ENCODE results near the gene FXYD2.

The FXYD2 gene

GRCh38 chr11:117789241-117789640, 35.3 kb downstream of the FXYD2 start:
- H3K18ac ChIP-seq (ENCODE audit: low read length) = no peak overlapping the region
- H3K9ac ChIP-seq (ENCODE audit: low read length) = no peak overlapping the region
- H3K27me3 ChIP-seq (ENCODE audit: insufficient read depth, low read length, poor library complexity) = peaks cover 4% of the 10 kb centered on the region
- H2BK5ac ChIP-seq (ENCODE audit: low read length) = no peak overlapping the region
- H3K27ac ChIP-seq (ENCODE audit: low read depth, low read length) = no peak overlapping the region
- no peak overlapping the region for H3K23ac ChIP-seq (ENCODE audit: low read length)
- no peak for DNase-seq
- no peaks in the 10 kb centered on the region for H3K36me3 ChIP-seq (ENCODE audit: control insufficient read depth, insufficient read depth, low read length)
- H3K4me3 ChIP-seq (ENCODE audit: low read length) = no peak overlapping the region
- H3K4me2 ChIP-seq (ENCODE audit: low read length) = no peak overlapping the region
- H3K79me2 ChIP-seq (ENCODE audit: control insufficient read depth, insufficient read depth, low read length) = no peaks in the 10 kb centered on the region
- no peaks in the 10 kb centered on the region for H3K4me1 ChIP-seq (ENCODE audit: control insufficient read depth, low read depth, low read length)
- no peak overlapping the region for H4K8ac ChIP-seq (ENCODE audit: low read depth, low read length)
- no peak overlapping the region for H2BK15ac ChIP-seq (replicated peaks; ENCODE audit: low read depth)
- H3K56ac ChIP-seq (ENCODE audit: low read length) = no peak overlapping the region
- H2AK5ac ChIP-seq (ENCODE audit: low read length) = no peak overlapping the region
- no peak overlapping the region for H4K5ac ChIP-seq (ENCODE audit: low read length)
- no peaks in the 10 kb centered on the region for H3K79me1 ChIP-seq (ENCODE audit: low read length)
- no peak overlapping the region for H2BK120ac ChIP-seq (ENCODE audit: low read depth, low read length)
- WGBS (ENCODE audit: extremely low coverage, insufficient coverage, low lambda C conversion rate) = no CpG with 5 or more reads among the region's 4 CpGs
- no peak overlapping the region for H3K4ac ChIP-seq (ENCODE audit: low read depth, low read length)

GRCh38 chr11:117786135-117786870, 38.2 kb downstream of the FXYD2 start:
- Histone ChIP-seq H2BK5ac (ENCODE audit: low read length) (no peak overlapping the region), H2AK5ac (ENCODE audit: low read length) (no peak overlapping the region), H3K36me3 (ENCODE audit: control insufficient read depth, insufficient read depth, low read length) (no peaks in the 10 kb centered on the region), H3K9ac (ENCODE audit: low read length) (no peak overlapping the region), H3K4ac (ENCODE audit: low read depth, low read length) (no peak overlapping the region), H3K79me1 (ENCODE audit: low read length) (no peaks in the 10 kb centered on the region), H2BK15ac (replicated peaks; ENCODE audit: low read depth) (no peak overlapping the region), H3K27ac (ENCODE audit: low read depth, low read length) (no peak overlapping the region), H3K4me2 (ENCODE audit: low read length) (no peak overlapping the region), H4K5ac (ENCODE audit: low read length) (no peak overlapping the region), H3K79me2 (ENCODE audit: control insufficient read depth, insufficient read depth, low read length) (no peaks in the 10 kb centered on the region), H3K56ac (ENCODE audit: low read length) (no peak overlapping the region), H3K4me3 (ENCODE audit: low read length) (no peak overlapping the region), H4K8ac (ENCODE audit: low read depth, low read length) (no peak overlapping the region), H3K27me3 (ENCODE audit: insufficient read depth, low read length, poor library complexity) (no peaks in the 10 kb centered on the region), H3K4me1 (ENCODE audit: control insufficient read depth, low read depth, low read length) (no peaks in the 10 kb centered on the region), H2BK120ac (ENCODE audit: low read depth, low read length) (no peak overlapping the region), H3K18ac (ENCODE audit: low read length) (no peak overlapping the region), H3K23ac (ENCODE audit: low read length) (no peak overlapping the region)
- no CpG with 5 or more reads among the region's 14 CpGs for WGBS (ENCODE audit: extremely low coverage, insufficient coverage, low lambda C conversion rate)
- DNase-seq = no peak

- no peak overlapping the region for H3K4me3 ChIP-seq (ENCODE audit: low read length)
- H2BK15ac ChIP-seq (replicated peaks; ENCODE audit: low read depth) = no peak overlapping the region
- no peak overlapping the region for H3K4ac ChIP-seq (ENCODE audit: low read depth, low read length)
- no peak overlapping the region for H4K5ac ChIP-seq (ENCODE audit: low read length)
- no peak overlapping the region for H2BK5ac ChIP-seq (ENCODE audit: low read length)
- H4K8ac ChIP-seq (ENCODE audit: low read depth, low read length) = no peak overlapping the region
- no peak overlapping the region for H2BK120ac ChIP-seq (ENCODE audit: low read depth, low read length)
- H2AK5ac ChIP-seq (ENCODE audit: low read length) = no peak overlapping the region
- no peaks in the 10 kb centered on the region for H3K36me3 ChIP-seq (ENCODE audit: control insufficient read depth, insufficient read depth, low read length)
- no peak overlapping the region for H3K9ac ChIP-seq (ENCODE audit: low read length)
- H3K27me3 ChIP-seq (ENCODE audit: insufficient read depth, low read length, poor library complexity) = no peaks in the 10 kb centered on the region
- no peak overlapping the region for H3K23ac ChIP-seq (ENCODE audit: low read length)
- no peaks in the 10 kb centered on the region for H3K79me2 ChIP-seq (ENCODE audit: control insufficient read depth, insufficient read depth, low read length)
- DNase-seq = no peak
- H3K18ac ChIP-seq (ENCODE audit: low read length) = no peak overlapping the region
- no peaks in the 10 kb centered on the region for H3K4me1 ChIP-seq (ENCODE audit: control insufficient read depth, low read depth, low read length)
- H3K79me1 ChIP-seq (ENCODE audit: low read length) = no peaks in the 10 kb centered on the region
- H3K56ac ChIP-seq (ENCODE audit: low read length) = no peak overlapping the region
- no peak overlapping the region for H3K4me2 ChIP-seq (ENCODE audit: low read length)
- no CpG with 5 or more reads among the region's 11 CpGs for WGBS (ENCODE audit: extremely low coverage, insufficient coverage, low lambda C conversion rate)
- H3K27ac ChIP-seq (ENCODE audit: low read depth, low read length) = no peak overlapping the region
These were observed 42.4 kb downstream of the FXYD2 start for GRCh38 chr11:117782101-117782500.

GRCh38 chr11:117781627-117782026, 42.9 kb downstream of the FXYD2 start:
- Histone ChIP-seq H3K4ac (ENCODE audit: low read depth, low read length) (no peak overlapping the region), H3K18ac (ENCODE audit: low read length) (no peak overlapping the region), H3K56ac (ENCODE audit: low read length) (no peak overlapping the region), H3K4me1 (ENCODE audit: control insufficient read depth, low read depth, low read length) (no peaks in the 10 kb centered on the region), H3K27ac (ENCODE audit: low read depth, low read length) (no peak overlapping the region), H4K8ac (ENCODE audit: low read depth, low read length) (no peak overlapping the region), H3K4me3 (ENCODE audit: low read length) (no peak overlapping the region), H3K9ac (ENCODE audit: low read length) (no peak overlapping the region), H2BK5ac (ENCODE audit: low read length) (no peak overlapping the region), H2AK5ac (ENCODE audit: low read length) (no peak overlapping the region), H3K23ac (ENCODE audit: low read length) (no peak overlapping the region), H4K5ac (ENCODE audit: low read length) (no peak overlapping the region), H3K36me3 (ENCODE audit: control insufficient read depth, insufficient read depth, low read length) (no peaks in the 10 kb centered on the region), H2BK15ac (replicated peaks; ENCODE audit: low read depth) (no peak overlapping the region), H3K27me3 (ENCODE audit: insufficient read depth, low read length, poor library complexity) (no peaks in the 10 kb centered on the region), H3K79me1 (ENCODE audit: low read length) (no peaks in the 10 kb centered on the region), H3K4me2 (ENCODE audit: low read length) (no peak overlapping the region), H3K79me2 (ENCODE audit: control insufficient read depth, insufficient read depth, low read length) (no peaks in the 10 kb centered on the region), H2BK120ac (ENCODE audit: low read depth, low read length) (no peak overlapping the region)
- no peak for DNase-seq
- WGBS (ENCODE audit: extremely low coverage, insufficient coverage, low lambda C conversion rate) = no CpG with 5 or more reads among the region's 4 CpGs

GRCh38 chr11:117780456-117780855, 44.1 kb downstream of the FXYD2 start:
- WGBS (ENCODE audit: extremely low coverage, insufficient coverage, low lambda C conversion rate) = no CpG with 5 or more reads among the region's 26 CpGs
- no peak overlapping the region for H2BK5ac ChIP-seq (ENCODE audit: low read length)

GRCh38 chr11:117774553-117774952, 50.0 kb downstream of the FXYD2 start:
- Histone ChIP-seq H3K23ac (ENCODE audit: low read length) (no peak overlapping the region), H3K18ac (ENCODE audit: low read length) (no peak overlapping the region), H3K36me3 (ENCODE audit: control insufficient read depth, insufficient read depth, low read length) (no peaks in the 10 kb centered on the region), H2AK5ac (ENCODE audit: low read length) (no peak overlapping the region), H3K4me2 (ENCODE audit: low read length) (no peak overlapping the region), H2BK5ac (ENCODE audit: low read length) (no peak overlapping the region), H3K4me3 (ENCODE audit: low read length) (no peak overlapping the region), H3K9ac (ENCODE audit: low read length) (no peak overlapping the region), H3K4me1 (ENCODE audit: control insufficient read depth, low read depth, low read length) (no peaks in the 10 kb centered on the region), H3K79me1 (ENCODE audit: low read length) (no peaks in the 10 kb centered on the region), H3K27me3 (ENCODE audit: insufficient read depth, low read length, poor library complexity) (no peaks in the 10 kb centered on the region), H4K8ac (ENCODE audit: low read depth, low read length) (no peak overlapping the region), H4K5ac (ENCODE audit: low read length) (no peak overlapping the region), H3K27ac (ENCODE audit: low read depth, low read length) (no peak overlapping the region), H2BK120ac (ENCODE audit: low read depth, low read length) (no peak overlapping the region), H3K4ac (ENCODE audit: low read depth, low read length) (no peak overlapping the region), H2BK15ac (replicated peaks; ENCODE audit: low read depth) (no peak overlapping the region), H3K79me2 (ENCODE audit: control insufficient read depth, insufficient read depth, low read length) (no peaks in the 10 kb centered on the region), H3K56ac (ENCODE audit: low read length) (no peak overlapping the region)
- WGBS (ENCODE audit: extremely low coverage, insufficient coverage, low lambda C conversion rate) = no CpG with 5 or more reads among the region's 3 CpGs
- no peak for DNase-seq

More at GRCh38 chr11:117780456-117780855, 44.1 kb downstream of the FXYD2 start:
- H3K4me2 ChIP-seq (ENCODE audit: low read length) = no peak overlapping the region
- no peaks in the 10 kb centered on the region for H3K36me3 ChIP-seq (ENCODE audit: control insufficient read depth, insufficient read depth, low read length)
- H2BK15ac ChIP-seq (replicated peaks; ENCODE audit: low read depth) = no peak overlapping the region
- no peak overlapping the region for H2AK5ac ChIP-seq (ENCODE audit: low read length)
- H3K27me3 ChIP-seq (ENCODE audit: insufficient read depth, low read length, poor library complexity) = no peaks in the 10 kb centered on the region
- no peak overlapping the region for H2BK120ac ChIP-seq (ENCODE audit: low read depth, low read length)
- no peak for DNase-seq
- no peak overlapping the region for H3K27ac ChIP-seq (ENCODE audit: low read depth, low read length)
- no peak overlapping the region for H4K8ac ChIP-seq (ENCODE audit: low read depth, low read length)
- H3K4me3 ChIP-seq (ENCODE audit: low read length) = no peak overlapping the region
- no peak overlapping the region for H3K4ac ChIP-seq (ENCODE audit: low read depth, low read length)
- no peak overlapping the region for H3K23ac ChIP-seq (ENCODE audit: low read length)
- no peak overlapping the region for H3K56ac ChIP-seq (ENCODE audit: low read length)
- H3K9ac ChIP-seq (ENCODE audit: low read length) = no peak overlapping the region
- H3K79me2 ChIP-seq (ENCODE audit: control insufficient read depth, insufficient read depth, low read length) = no peaks in the 10 kb centered on the region
- H3K4me1 ChIP-seq (ENCODE audit: control insufficient read depth, low read depth, low read length) = no peaks in the 10 kb centered on the region
- no peak overlapping the region for H4K5ac ChIP-seq (ENCODE audit: low read length)
- no peak overlapping the region for H3K18ac ChIP-seq (ENCODE audit: low read length)
- no peaks in the 10 kb centered on the region for H3K79me1 ChIP-seq (ENCODE audit: low read length)
